Placental epithelial cell (primary cell): Measurements from ENCODE around the gene GGA2. TPM values are rescaled to one million over a fixed set of nuclear protein-coding genes. Genes with fewer than 3 reads are reported as not detected.

ENCODE experiments used
- small RNA-seq: library from RNA; depleted of rRNA; stranded (forward); fragments of <200 nt; gene quantifications from one replicate; pipeline ENCODE3, GENCODE V24; 2012
- total RNA-seq: library from RNA; depleted of rRNA; stranded (reverse); fragments of >200 nt; gene quantifications from 2 replicates; pipeline ENCODE4 v1.2.3, GENCODE V29; 2012

GGA2 gene
- total RNA-seq, result 43.5 and 47.9 TPM in 2 replicates

DNA sequence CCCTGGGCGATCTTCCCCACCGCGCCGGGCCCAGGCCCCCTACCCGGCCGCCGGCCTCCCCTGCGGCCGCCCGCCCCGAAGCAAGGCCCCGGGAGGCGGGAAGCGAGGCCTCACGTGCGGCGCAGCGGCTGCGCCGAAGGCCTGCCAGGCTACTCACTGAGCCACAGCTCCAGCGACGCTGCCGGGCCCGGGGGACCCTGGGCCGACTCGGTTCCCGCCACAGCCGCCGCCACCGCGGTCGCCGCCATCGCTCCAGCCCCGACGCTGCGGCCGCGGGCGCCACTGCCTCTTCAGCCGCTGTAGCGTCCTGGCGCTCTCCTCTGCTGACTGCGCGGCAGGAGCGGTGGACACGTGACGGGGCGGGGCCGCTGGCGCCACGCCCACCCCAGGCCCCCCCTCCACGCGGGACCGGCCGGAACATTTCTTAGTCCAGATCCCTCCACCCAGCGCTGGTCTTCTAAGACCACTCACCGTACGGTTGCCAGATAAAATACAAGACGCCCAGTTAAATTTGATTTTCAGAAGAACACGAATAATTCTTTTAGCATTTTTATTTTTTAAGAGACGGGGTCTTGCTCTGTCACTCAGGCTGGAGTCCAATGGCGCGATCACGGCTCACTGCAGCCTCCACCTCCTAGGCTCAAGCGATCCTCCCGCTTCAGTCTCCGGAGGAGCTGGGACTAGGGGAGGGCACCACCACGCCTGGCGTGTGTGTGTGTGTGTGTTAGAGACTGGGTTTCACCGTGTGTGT is at the start of gene GGA2:
Gene GGA2 (minus strand): TSS at position 331 of the 751 bp plus-strand sequence. CDS start 83 bp downstream, at position 248.

DNA sequence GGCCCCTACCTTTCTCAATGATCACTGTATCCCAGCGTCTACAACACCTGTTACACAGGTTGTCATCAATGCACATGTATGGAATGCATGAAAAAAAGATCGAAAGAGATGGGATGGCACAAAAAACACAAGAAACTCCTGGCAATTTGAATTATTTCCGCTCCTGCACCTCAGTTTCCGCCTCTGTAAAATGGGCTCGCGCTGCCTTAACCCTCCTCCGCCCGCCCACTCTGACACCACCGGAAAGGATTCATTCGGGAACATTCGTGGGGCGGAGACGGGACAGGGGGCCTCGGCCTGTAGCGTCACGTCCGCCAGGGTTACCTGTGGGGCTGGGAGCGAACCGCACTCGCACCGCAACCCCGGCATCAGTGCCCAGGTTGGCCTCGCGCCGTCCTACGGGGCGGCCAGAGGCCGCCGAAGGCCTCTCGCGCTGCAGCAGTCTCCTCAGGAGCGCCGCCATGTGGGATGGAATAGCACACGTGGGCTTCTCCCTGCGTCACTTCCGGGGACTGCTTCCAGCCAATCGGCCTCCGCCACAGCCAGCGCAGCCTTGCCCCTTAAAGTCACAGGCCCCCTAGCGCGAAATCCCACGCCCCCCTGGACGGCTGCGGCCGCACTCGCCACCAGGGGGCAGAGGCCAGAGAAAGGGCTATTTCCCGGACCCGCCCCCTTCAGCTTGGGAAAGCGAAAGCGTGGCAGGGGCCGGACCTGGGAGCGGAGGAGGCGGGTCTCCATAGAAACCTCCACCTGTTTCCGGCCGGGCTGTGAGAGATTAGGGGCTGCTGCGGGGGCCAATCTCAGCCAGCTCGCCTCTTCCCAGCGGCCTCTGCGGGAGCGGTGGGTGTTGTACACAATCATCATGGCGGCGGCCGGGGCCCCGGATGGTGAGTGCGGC is 46.8 kb upstream of the GGA2 start, which contains the start of the genes EARS2 and UBFD1:
Gene EARS2 (minus strand): TSS at position 470 of the 898 bp plus-strand sequence. CDS start 7 bp downstream, at position 463.
Gene UBFD1 (plus strand): TSS at position 847 of the 898 bp plus-strand sequence. CDS start 16 bp downstream, at position 863.

DNA sequence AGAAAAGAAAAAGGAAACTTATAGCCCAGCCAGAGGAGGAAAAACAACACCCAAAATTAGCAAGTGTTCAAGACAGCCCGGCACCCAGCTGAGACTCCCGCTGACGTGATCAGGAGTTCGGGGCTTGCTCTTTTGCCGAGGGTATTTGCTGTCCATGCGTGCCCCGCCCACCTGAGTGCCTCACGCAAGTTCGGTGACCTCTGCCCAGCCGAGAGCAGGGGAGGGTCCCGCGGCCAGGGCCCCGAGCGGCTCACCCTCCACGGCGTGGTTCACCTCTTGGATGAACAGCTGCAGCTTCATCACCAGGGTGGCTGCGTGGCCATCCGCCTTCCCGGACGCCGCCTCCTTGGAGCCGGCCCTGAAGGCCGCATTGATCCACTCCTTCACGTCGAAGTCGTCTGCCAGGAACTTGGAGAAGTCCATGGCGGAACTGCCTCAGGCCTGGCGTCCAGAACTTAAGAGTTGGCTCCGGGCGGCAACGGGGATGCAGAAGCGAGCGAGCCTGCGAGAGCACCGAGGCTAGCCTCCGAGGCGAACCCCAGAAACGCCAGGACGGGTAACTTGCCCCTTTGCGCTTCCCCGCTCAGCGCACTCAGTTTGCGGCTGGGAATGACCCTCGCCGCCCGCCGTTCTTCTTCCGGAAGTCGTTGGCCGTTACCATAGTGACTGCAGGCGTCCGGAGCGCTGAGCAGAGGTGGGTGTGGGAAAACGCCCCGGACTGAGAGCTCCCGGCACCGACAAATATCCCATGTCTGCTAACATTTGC is 57.5 kb downstream of the GGA2 start, which contains the start of gene COG7:
Gene COG7 (minus strand): TSS at position 618 of the 766 bp plus-strand sequence. CDS start 195 bp downstream, at position 423.

Small RNA genes lying within 50 kb of the gene (small RNA-seq; reads per million reads assigned to genes)
- not detected for gene RF00072

Other genes starting within 250 kb of the GGA2 start
- not detected in 2 replicates for gene SCNN1B, start 208.2 kb downstream of the GGA2 start, total RNA-seq
- gene COG7, start 57.3 kb downstream of the GGA2 start, total RNA-seq, result 27.8 and 29.8 TPM in 2 replicates
- 31.8 and 52.3 TPM in 2 replicates for gene EARS2, start 46.9 kb upstream of the GGA2 start, total RNA-seq
- 66.3 and 189 TPM in 2 replicates for gene UBFD1, start 47.2 kb upstream of the GGA2 start, total RNA-seq
- gene NDUFAB1, start 85.8 kb upstream of the GGA2 start, total RNA-seq, result 61.2 and 97.1 TPM in 2 replicates
- gene PALB2, start 130.8 kb upstream of the GGA2 start, total RNA-seq, result 8.2 and 12.4 TPM in 2 replicates
- 25.5 and 54.8 TPM in 2 replicates for gene DCTN5, start 131.0 kb upstream of the GGA2 start, total RNA-seq
- gene PLK1, start 168.4 kb upstream of the GGA2 start, total RNA-seq, result 7.1 and 12.4 TPM in 2 replicates
- gene ERN2, start 202.7 kb upstream of the GGA2 start, total RNA-seq, result 0.87 TPM in 1 of 2 replicates, not detected in the other
- not detected in 2 replicates for gene CHP2, start 244.5 kb upstream of the GGA2 start, total RNA-seq